ENCODE measurements around the gene ELAC2. TPM values are rescaled to one million over a fixed set of nuclear protein-coding genes. Genes with fewer than 3 reads are reported as not detected.
A peak's percentile ranks its signal among the peaks of the same experiment; 100 is the strongest.

ELAC2 gene, protein sequence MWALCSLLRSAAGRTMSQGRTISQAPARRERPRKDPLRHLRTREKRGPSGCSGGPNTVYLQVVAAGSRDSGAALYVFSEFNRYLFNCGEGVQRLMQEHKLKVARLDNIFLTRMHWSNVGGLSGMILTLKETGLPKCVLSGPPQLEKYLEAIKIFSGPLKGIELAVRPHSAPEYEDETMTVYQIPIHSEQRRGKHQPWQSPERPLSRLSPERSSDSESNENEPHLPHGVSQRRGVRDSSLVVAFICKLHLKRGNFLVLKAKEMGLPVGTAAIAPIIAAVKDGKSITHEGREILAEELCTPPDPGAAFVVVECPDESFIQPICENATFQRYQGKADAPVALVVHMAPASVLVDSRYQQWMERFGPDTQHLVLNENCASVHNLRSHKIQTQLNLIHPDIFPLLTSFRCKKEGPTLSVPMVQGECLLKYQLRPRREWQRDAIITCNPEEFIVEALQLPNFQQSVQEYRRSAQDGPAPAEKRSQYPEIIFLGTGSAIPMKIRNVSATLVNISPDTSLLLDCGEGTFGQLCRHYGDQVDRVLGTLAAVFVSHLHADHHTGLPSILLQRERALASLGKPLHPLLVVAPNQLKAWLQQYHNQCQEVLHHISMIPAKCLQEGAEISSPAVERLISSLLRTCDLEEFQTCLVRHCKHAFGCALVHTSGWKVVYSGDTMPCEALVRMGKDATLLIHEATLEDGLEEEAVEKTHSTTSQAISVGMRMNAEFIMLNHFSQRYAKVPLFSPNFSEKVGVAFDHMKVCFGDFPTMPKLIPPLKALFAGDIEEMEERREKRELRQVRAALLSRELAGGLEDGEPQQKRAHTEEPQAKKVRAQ
- polyA plus RNA-seq (2013, experiment 1 of 2): 66.6 TPM
- 58.8 TPM for polyA plus RNA-seq (2013, experiment 2 of 2)

DNA sequence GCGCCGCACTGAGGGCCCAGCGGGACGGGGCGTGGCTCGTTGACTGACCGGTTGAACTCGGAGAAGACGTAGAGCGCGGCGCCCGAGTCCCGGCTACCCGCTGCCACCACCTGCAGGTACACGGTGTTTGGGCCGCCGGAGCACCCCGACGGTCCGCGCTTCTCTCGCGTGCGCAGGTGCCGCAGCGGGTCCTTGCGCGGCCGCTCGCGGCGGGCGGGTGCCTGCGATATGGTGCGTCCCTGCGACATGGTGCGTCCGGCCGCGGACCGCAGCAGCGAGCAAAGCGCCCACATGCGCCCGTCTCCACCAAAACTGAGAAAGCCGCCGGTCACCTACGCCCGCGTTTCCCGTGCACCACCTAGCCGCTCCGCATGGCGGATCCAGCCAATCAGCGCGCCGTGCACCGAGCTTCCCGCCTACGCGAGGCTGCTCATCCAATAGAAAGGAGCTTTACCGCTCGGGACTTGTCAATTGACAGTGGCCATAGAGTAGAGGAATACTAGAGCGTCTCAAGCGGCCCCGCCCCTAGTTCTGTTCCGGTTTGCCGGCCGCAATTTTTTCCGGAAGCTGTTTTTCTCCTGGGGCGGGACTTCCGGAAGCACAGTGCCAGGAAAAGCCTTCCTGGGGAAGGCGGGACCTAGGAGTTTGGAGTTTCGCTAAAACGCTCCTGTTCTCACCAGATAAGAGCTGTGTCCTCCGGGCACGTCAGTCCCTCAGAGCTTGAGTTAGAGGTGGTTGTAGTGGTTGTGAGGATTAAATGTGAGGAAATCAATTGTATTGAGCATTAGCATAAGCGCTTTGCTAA is at the start of gene ELAC2:
TSS of gene ELAC2 (minus strand) at position 373 of the 805 bp plus-strand sequence. CDS start at position 293, 80 bp downstream.
- no peaks in the 10 kb centered on the region for H3K9me3 ChIP-seq (ENCODE audit: insufficient read depth, low read depth, low read length)
- H3K4me3 ChIP-seq (ENCODE audit: low read length): peak within 1 kb of the TSS; percentile 98
- H3K4me1 ChIP-seq (ENCODE audit: insufficient read depth, low read length): 0 out of 2 replicates have a peak, but pooled peaks cover 4% of the 10 kb centered on the region
- peak within 1 kb of the TSS; percentile 91 for H3K27ac ChIP-seq (ENCODE audit: low read depth, low read length)
- peak within 1 kb of the TSS; percentile 85 for H3K9ac ChIP-seq (ENCODE audit: low read depth, low read length)
- WGBS: under 1% methylated on average over 79 of the region's 79 CpGs
- H3K36me3 ChIP-seq (ENCODE audit: insufficient read depth, low read length): peaks cover 37% of the 10 kb centered on the region
- H3K27me3 ChIP-seq (ENCODE audit: insufficient read depth, low read length): no peaks in the 10 kb centered on the region

DNA sequence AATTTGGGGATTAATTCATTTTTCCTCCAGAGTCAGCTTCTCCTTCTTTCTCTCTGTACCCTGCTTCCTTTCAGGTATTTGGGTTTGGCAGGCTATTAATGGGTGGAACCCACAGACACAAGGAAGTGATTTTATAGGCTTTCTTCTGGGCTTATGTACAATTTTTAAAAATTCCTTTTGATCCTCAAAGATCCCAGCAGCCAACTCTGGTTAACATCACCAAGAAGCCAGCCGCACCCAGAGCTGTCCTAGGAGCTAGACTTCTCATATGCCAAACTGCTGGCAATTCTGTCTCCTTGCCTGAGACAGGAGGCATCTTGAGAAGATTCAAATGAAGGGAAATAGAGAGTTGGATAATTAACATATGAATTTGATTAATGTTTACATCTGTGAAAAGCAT is 47.2 kb upstream of the ELAC2 start:
- Histone ChIP-seq H3K4me3 (ENCODE audit: low read length) (no peak overlapping the region), H3K27ac (ENCODE audit: low read depth, low read length) (no peak overlapping the region), H3K4me1 (ENCODE audit: insufficient read depth, low read length) (no peaks in the 10 kb centered on the region), H3K36me3 (ENCODE audit: insufficient read depth, low read length) (no peaks in the 10 kb centered on the region), H3K9me3 (ENCODE audit: insufficient read depth, low read depth, low read length) (peaks cover 20% of the 10 kb centered on the region), H3K27me3 (ENCODE audit: insufficient read depth, low read length) (no peaks in the 10 kb centered on the region), H3K9ac (ENCODE audit: low read depth, low read length) (no peak overlapping the region)
- WGBS: 100% methylated on average over 1 of the region's 1 CpG

DNA sequence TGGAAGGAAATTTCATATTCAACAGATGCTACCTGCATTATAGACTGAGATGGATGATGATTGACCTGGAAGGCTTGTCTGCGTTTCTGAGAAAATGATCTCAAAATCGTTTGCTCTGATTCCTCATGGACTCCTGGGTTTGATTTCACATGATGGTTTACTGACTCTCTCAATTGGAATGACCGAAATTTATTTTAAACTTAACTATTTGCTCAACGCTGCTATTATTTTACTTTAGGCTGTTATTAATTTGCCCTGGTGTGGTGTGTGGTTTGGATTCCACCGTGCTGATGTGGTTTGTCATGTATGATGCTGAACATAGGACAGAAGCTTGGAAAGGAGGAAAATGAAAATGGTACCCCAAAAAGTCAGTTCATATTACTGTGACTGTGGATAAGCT is 37.3 kb upstream of the ELAC2 start:
- no peaks in the 10 kb centered on the region for H3K27me3 ChIP-seq (ENCODE audit: insufficient read depth, low read length)
- no peak overlapping the region for H3K27ac ChIP-seq (ENCODE audit: low read depth, low read length)
- H3K9ac ChIP-seq (ENCODE audit: low read depth, low read length): no peak overlapping the region
- H3K4me1 ChIP-seq (ENCODE audit: insufficient read depth, low read length): no peaks in the 10 kb centered on the region
- WGBS: 94% methylated on average over 5 of the region's 5 CpGs
- H3K36me3 ChIP-seq (ENCODE audit: insufficient read depth, low read length): no peaks in the 10 kb centered on the region
- no peak overlapping the region for H3K4me3 ChIP-seq (ENCODE audit: low read length)
- H3K9me3 ChIP-seq (ENCODE audit: insufficient read depth, low read depth, low read length): no peaks in the 10 kb centered on the region

DNA sequence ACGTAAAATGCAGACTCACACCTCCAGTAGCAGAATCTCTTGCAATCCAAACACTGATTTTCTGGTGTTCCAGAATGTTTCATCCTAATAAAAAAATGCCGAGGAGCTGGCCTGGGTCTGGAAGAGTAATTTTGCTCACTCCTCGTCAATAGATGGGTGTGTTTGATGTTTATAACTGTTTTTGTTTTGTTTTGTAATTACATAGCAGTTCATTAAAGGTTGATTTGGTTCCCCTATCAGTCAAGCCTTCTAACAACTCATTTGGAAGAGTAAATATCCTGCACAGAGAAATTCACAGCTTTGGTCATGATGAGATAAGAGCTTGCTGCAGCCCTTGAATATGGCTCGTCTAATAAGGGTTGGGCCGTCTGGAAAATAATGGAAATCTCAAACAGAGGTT is 36.8 kb upstream of the ELAC2 start:
- no peaks in the 10 kb centered on the region for H3K9me3 ChIP-seq (ENCODE audit: insufficient read depth, low read depth, low read length)
- no peaks in the 10 kb centered on the region for H3K4me1 ChIP-seq (ENCODE audit: insufficient read depth, low read length)
- H3K4me3 ChIP-seq (ENCODE audit: low read length): no peak overlapping the region
- H3K27ac ChIP-seq (ENCODE audit: low read depth, low read length): no peak overlapping the region
- no peak overlapping the region for H3K9ac ChIP-seq (ENCODE audit: low read depth, low read length)
- no peaks in the 10 kb centered on the region for H3K27me3 ChIP-seq (ENCODE audit: insufficient read depth, low read length)
- no peaks in the 10 kb centered on the region for H3K36me3 ChIP-seq (ENCODE audit: insufficient read depth, low read length)
- 91% methylated on average over 5 of the region's 5 CpGs for WGBS

DNA sequence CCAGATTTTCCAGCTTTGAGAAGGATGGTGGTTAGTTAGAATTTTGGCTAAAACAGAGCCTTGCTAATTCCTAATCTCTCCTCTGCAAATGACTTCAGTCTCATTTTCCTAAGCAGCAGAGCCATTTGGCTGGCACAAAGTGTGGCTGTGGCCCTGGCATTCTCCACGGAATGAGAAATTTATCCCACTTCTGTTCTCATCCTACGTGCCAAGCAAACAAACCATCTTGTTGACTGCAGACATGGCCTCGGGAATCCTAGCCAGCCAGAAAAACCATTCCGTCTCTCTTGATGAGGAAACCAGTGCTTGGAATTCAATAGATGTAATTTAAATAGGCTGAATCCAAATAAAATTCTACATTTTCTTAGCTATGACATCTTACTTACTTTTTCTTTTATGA is 34.1 kb upstream of the ELAC2 start:
- H3K4me3 ChIP-seq (ENCODE audit: low read length): no peak overlapping the region
- H3K9me3 ChIP-seq (ENCODE audit: insufficient read depth, low read depth, low read length): no peaks in the 10 kb centered on the region
- no peak overlapping the region for H3K27ac ChIP-seq (ENCODE audit: low read depth, low read length)
- no peak overlapping the region for H3K9ac ChIP-seq (ENCODE audit: low read depth, low read length)
- H3K36me3 ChIP-seq (ENCODE audit: insufficient read depth, low read length): no peaks in the 10 kb centered on the region
- 95% methylated on average over 4 of the region's 4 CpGs for WGBS
- H3K4me1 ChIP-seq (ENCODE audit: insufficient read depth, low read length): no peaks in the 10 kb centered on the region
- no peaks in the 10 kb centered on the region for H3K27me3 ChIP-seq (ENCODE audit: insufficient read depth, low read length)

- Histone ChIP-seq H3K27ac (ENCODE audit: low read depth, low read length) (no peak overlapping the region), H3K4me3 (ENCODE audit: low read length) (no peak overlapping the region), H3K9me3 (ENCODE audit: insufficient read depth, low read depth, low read length) (no peaks in the 10 kb centered on the region), H3K4me1 (ENCODE audit: insufficient read depth, low read length) (no peaks in the 10 kb centered on the region), H3K9ac (ENCODE audit: low read depth, low read length) (no peak overlapping the region), H3K36me3 (ENCODE audit: insufficient read depth, low read length) (no peaks in the 10 kb centered on the region), H3K27me3 (ENCODE audit: insufficient read depth, low read length) (no peaks in the 10 kb centered on the region)
- WGBS: 91% methylated on average over 16 of the region's 16 CpGs
Measured at GRCh38 chr17:13047011-13047606, 29.3 kb upstream of the ELAC2 start.

DNA sequence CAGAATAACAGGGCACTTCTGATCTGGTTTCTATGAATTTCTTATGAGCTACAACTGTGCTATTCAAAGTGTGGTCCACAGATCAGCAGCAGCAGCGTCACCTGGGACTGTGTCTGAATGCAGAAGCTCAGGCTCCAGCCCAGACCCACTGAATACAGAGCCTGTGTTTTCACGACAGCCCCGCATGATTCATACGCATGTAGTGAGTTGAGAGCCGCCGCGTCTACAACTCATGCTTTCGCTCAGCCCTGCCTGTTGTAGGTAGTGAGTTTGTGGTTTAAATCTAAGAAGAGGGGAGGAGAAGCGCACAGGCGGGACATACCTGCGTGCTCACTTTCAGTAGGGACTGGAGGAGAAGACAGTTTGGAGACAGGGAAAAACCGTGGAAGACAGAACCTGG is 28.5 kb upstream of the ELAC2 start:
- WGBS: 91% methylated on average over 12 of the region's 12 CpGs
- Histone ChIP-seq H3K36me3 (ENCODE audit: insufficient read depth, low read length) (no peaks in the 10 kb centered on the region), H3K4me1 (ENCODE audit: insufficient read depth, low read length) (0 out of 2 replicates have a peak, but pooled peaks cover 3% of the 10 kb centered on the region), H3K27me3 (ENCODE audit: insufficient read depth, low read length) (no peaks in the 10 kb centered on the region), H3K4me3 (ENCODE audit: low read length) (no peak overlapping the region), H3K9ac (ENCODE audit: low read depth, low read length) (no peak overlapping the region), H3K27ac (ENCODE audit: low read depth, low read length) (no peak overlapping the region), H3K9me3 (ENCODE audit: insufficient read depth, low read depth, low read length) (no peaks in the 10 kb centered on the region)

- Histone ChIP-seq H3K27me3 (ENCODE audit: insufficient read depth, low read length) (no peaks in the 10 kb centered on the region), H3K4me3 (ENCODE audit: low read length) (no peak overlapping the region), H3K36me3 (ENCODE audit: insufficient read depth, low read length) (no peaks in the 10 kb centered on the region), H3K4me1 (ENCODE audit: insufficient read depth, low read length) (0 out of 2 replicates have a peak, but pooled peaks cover 3% of the 10 kb centered on the region), H3K27ac (ENCODE audit: low read depth, low read length) (no peak overlapping the region), H3K9ac (ENCODE audit: low read depth, low read length) (no peak overlapping the region), H3K9me3 (ENCODE audit: insufficient read depth, low read depth, low read length) (no peaks in the 10 kb centered on the region)
- WGBS: 82% methylated on average over 7 of the region's 7 CpGs
Measured at GRCh38 chr17:13044572-13045065, 26.8 kb upstream of the ELAC2 start.

DNA sequence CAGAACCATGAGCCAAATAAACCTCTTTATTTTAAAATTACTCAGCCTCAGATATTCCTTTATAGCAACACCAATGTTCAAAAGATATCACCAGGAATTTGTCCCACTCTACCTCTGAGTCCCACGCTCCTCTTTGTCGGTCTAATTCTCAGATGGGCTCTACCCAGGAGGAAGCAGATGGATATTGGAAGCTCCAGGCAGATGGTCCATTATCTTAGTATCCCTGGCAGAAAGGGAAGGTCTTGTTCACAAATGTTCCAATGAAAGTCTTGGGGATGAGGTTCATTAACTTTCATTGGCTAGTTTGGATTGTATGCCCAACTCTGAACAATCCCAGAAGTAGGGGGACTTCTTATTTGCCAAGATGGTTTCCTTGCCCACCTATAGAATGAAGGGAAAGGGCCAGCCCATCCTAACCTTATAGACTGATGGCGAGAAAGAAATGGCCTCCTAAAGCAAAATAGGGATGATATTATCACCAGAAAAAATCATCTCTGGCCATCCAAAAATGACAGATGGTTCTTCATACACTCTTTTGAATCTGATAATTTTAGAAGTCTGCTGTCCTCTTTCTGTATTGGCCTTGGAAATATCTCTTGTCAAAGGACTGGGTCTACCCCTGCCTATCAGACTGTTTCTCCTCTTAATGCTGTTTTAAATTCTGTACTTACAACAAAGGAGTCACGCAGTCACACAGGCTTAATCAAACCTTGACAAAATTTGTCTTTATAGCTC is 21.3 kb upstream of the ELAC2 start:
- no peaks in the 10 kb centered on the region for H3K9me3 ChIP-seq (ENCODE audit: insufficient read depth, low read depth, low read length)
- H3K27ac ChIP-seq (ENCODE audit: low read depth, low read length): no peak overlapping the region
- no peaks in the 10 kb centered on the region for H3K36me3 ChIP-seq (ENCODE audit: insufficient read depth, low read length)
- H3K27me3 ChIP-seq (ENCODE audit: insufficient read depth, low read length): no peaks in the 10 kb centered on the region
- H3K4me1 ChIP-seq (ENCODE audit: insufficient read depth, low read length): 0 out of 2 replicates have a peak, but pooled peaks cover 3% of the 10 kb centered on the region
- no peak overlapping the region for H3K4me3 ChIP-seq (ENCODE audit: low read length)
- WGBS: 97% methylated on average over 4 of the region's 4 CpGs
- no peak overlapping the region for H3K9ac ChIP-seq (ENCODE audit: low read depth, low read length)

GRCh38 chr17:13036751-13037150 is 18.9 kb upstream of the ELAC2 start:
- no peak overlapping the region for H3K9ac ChIP-seq (ENCODE audit: low read depth, low read length)
- H3K9me3 ChIP-seq (ENCODE audit: insufficient read depth, low read depth, low read length): no peaks in the 10 kb centered on the region
- no peaks in the 10 kb centered on the region for H3K27me3 ChIP-seq (ENCODE audit: insufficient read depth, low read length)
- H3K4me3 ChIP-seq (ENCODE audit: low read length): no peak overlapping the region
- H3K27ac ChIP-seq (ENCODE audit: low read depth, low read length): no peak overlapping the region
- 0 out of 2 replicates have a peak, but pooled peaks cover 3% of the 10 kb centered on the region for H3K4me1 ChIP-seq (ENCODE audit: insufficient read depth, low read length)
- no peaks in the 10 kb centered on the region for H3K36me3 ChIP-seq (ENCODE audit: insufficient read depth, low read length)

Measured in HUES64 (cell line).